HepG2 (cell line): ENCODE data around the gene PKD1L1. TPM values are rescaled to one million over a fixed set of nuclear protein-coding genes. Genes with fewer than 3 reads are reported as not detected.

Source experiments
- ATAC-seq: fragments of 200-7000 bp; cut with Tn5 transposase; 3 replicates; pipeline ENCODE4 v1.9.1; 2020; ENCODE audit warnings: mild to moderate bottlenecking, moderate library complexity
- BruUV-seq: library from RNA; stranded (reverse); fragments of 400-500 nt; replicated peaks from 2 replicates; lab custom pipeline; 2021; lab: Mats Ljungman, UMichigan
- CTCF ChIA-PET: fragments of 300-600 bp; formaldehyde crosslinking; extraction: SDS; loops from one replicate; lab custom pipeline; 2021; ENCODE audit warnings: low total read pairs, inconsistent platforms, low intra/inter-chr PET ratio; lab: Yijun Ruan, JAX
- POLR2A ChIA-PET: fragments of 350-600 bp; sonication (Branson Sonifier 250); formaldehyde crosslinking; loops from one replicate; lab custom pipeline; 2020; ENCODE audit warnings: antibody characterized with exemption, inconsistent platforms; lab: Yijun Ruan, JAX
- DNase-seq: peaks from one replicate; pipeline ENCODE4 v3.0.0-alpha.2; 2015; ENCODE audit warnings: low spot score
- FAIRE-seq: peaks from 3 replicates; lab custom pipeline; 2011; peaks lifted over from hg19 to GRCh38; lab: Jason Lieb, UNC
- H2AFZ ChIP-seq: one replicate; pipeline ENCODE4 v1.6.1; 2011; ENCODE audit warnings: low read length, inconsistent platforms
- H3K27ac ChIP-seq: fragments of 300-600 bp; 3 replicates; pipeline ENCODE4 v1.8.0; 2011; ENCODE audit warnings: mixed run types, mild to moderate bottlenecking, mixed read lengths, low read length, inconsistent platforms; ENCODE audit not compliant: insufficient read depth; ENCODE audit errors: extremely low read length
- H3K27me3 ChIP-seq, 2 experiments: fragments of 200-600 bp in 1 of 2; 2 replicates in 1 of 2; 3 replicates in 1 of 2; pipeline versions ENCODE4 v1.6.0 to v1.8.0; 2011; ENCODE audit warnings: low read length in 2 of 2, mild to moderate bottlenecking in 2 of 2, moderate library complexity in 2 of 2, inconsistent platforms in 1 of 2; ENCODE audit not compliant: insufficient read depth in 2 of 2, control insufficient read depth in 1 of 2
- H3K36me3 ChIP-seq, 2 experiments: fragments of 200-600 bp in 1 of 2; replicated peaks in 1 of 2; 2 replicates in 1 of 2; 3 replicates in 1 of 2; pipeline versions ENCODE4 v1.5.1 to v1.8.0; 2011; ENCODE audit warnings: low read length in 2 of 2, inconsistent platforms in 1 of 2; ENCODE audit not compliant: insufficient read depth in 2 of 2, control insufficient read depth in 1 of 2
- H3K4me1 ChIP-seq: 2 replicates; pipeline ENCODE4 v1.5.1; 2012; ENCODE audit warnings: low read length, inconsistent platforms; ENCODE audit not compliant: insufficient read depth
- H3K4me2 ChIP-seq: 2 replicates; pipeline ENCODE4 v1.6.0; 2011; ENCODE audit warnings: low read depth, low read length, inconsistent platforms
- H3K4me3 ChIP-seq, 3 experiments: fragments of 200-600 bp in 1 of 3; sonication (generic), shearing (Covaris generic) in 1 of 3; replicated peaks in 1 of 3; 2 replicates each; pipeline ENCODE4 v1.5.1; 2011 to 2016; ENCODE audit warnings: low read length in 3 of 3, inconsistent platforms in 2 of 3, low read depth in 2 of 3, mild to moderate bottlenecking in 2 of 3, control low read depth in 1 of 3, mixed read lengths in 1 of 3; ENCODE audit not compliant: insufficient read depth in 1 of 3
- H3K79me2 ChIP-seq: one replicate; pipeline ENCODE4 v1.6.1; 2011; ENCODE audit warnings: low read length, inconsistent platforms; ENCODE audit not compliant: insufficient read depth
- H3K9ac ChIP-seq: 2 replicates; pipeline ENCODE4 v1.6.0; 2011; ENCODE audit warnings: mild to moderate bottlenecking, low read depth, low read length, inconsistent platforms; ENCODE audit not compliant: insufficient read depth
- H3K9me3 ChIP-seq: 2 replicates; pipeline ENCODE4 v1.5.1; 2012; ENCODE audit warnings: mild to moderate bottlenecking, low read length
- H4K20me1 ChIP-seq: 2 replicates; pipeline ENCODE4 v1.6.0; 2011; ENCODE audit warnings: inconsistent platforms, mild to moderate bottlenecking, low read length, moderate library complexity; ENCODE audit not compliant: insufficient read depth
- AHR ChIP-seq: IDR thresholded peaks from 2 replicates; pipeline ENCODE4 v1.6.1; 2018; ENCODE audit warnings: missing genetic modification reagents, missing compliant biosample characterization
- FIP1L1 ChIP-seq: fragments of 200-400 bp; formaldehyde crosslinking; IDR thresholded peaks from 2 replicates; pipeline ENCODE4 v1.6.1; 2018; ENCODE audit warnings: low read depth, mild to moderate bottlenecking, low read length, moderate library complexity, borderline replicate concordance; ENCODE audit not compliant: insufficient read depth
- FOXA1 ChIP-seq, 2 experiments: fragments of 450-650 bp in 1 of 2; sonication (generic) in 1 of 2; formaldehyde crosslinking in 1 of 2; IDR thresholded peaks; 2 replicates each; pipeline versions ENCODE4 v1.4.0 to v1.6.1; 2016 to 2020; ENCODE audit warnings: missing genetic modification reagents in 1 of 2
- HDAC2 ChIP-seq: sonication (generic); formaldehyde crosslinking; IDR thresholded peaks from 2 replicates; pipeline ENCODE4 v1.4.0; 2020; ENCODE audit warnings: missing genetic modification reagents
- KLF12 ChIP-seq: sonication (generic); formaldehyde crosslinking; IDR thresholded peaks from 2 replicates; pipeline ENCODE4 v1.4.0; 2020; ENCODE audit warnings: missing genetic modification reagents, borderline replicate concordance
- KLF9 ChIP-seq: IDR thresholded peaks from 2 replicates; pipeline ENCODE4 v1.6.1; 2016; ENCODE audit warnings: low read depth
- PAF1 ChIP-seq: IDR thresholded peaks from 2 replicates; pipeline ENCODE4 v1.6.1; 2016; ENCODE audit warnings: missing genetic modification reagents, missing compliant biosample characterization
- PHF8 ChIP-seq: sonication (generic); formaldehyde crosslinking; IDR thresholded peaks from 2 replicates; pipeline ENCODE4 v1.5.0; 2020; ENCODE audit warnings: missing genetic modification reagents
- RBFOX2 ChIP-seq: fragments of 200-400 bp; formaldehyde crosslinking; IDR thresholded peaks from 2 replicates; pipeline ENCODE4 v1.6.1; 2017; ENCODE audit warnings: low read depth, mild to moderate bottlenecking, low read length
- RBM22 ChIP-seq: fragments of 200-400 bp; formaldehyde crosslinking; optimal IDR thresholded peaks from 2 replicates; pipeline ENCODE3; 2017; ENCODE audit warnings: mild to moderate bottlenecking, low read length, moderate library complexity
- SP4 ChIP-seq: sonication (generic); formaldehyde crosslinking; IDR thresholded peaks from 2 replicates; pipeline ENCODE4 v1.8.1; 2023; ENCODE audit warnings: mild to moderate bottlenecking, missing genetic modification reagents
- SRSF1 ChIP-seq: fragments of 200-400 bp; formaldehyde crosslinking; optimal IDR thresholded peaks from 2 replicates; pipeline ENCODE3; 2017; ENCODE audit warnings: mild to moderate bottlenecking, low read depth, low read length, moderate library complexity
- TP53 ChIP-seq: sonication (generic); formaldehyde crosslinking; conservative IDR thresholded peaks from 2 replicates; pipeline ENCODE4 v1.4.0; 2020; ENCODE audit warnings: missing genetic modification reagents
- ZC3H4 ChIP-seq: sonication (generic); formaldehyde crosslinking; IDR thresholded peaks from 2 replicates; pipeline ENCODE4 v1.4.0; 2020; ENCODE audit warnings: missing genetic modification reagents, borderline replicate concordance
- ZNF333 ChIP-seq: sonication (generic); formaldehyde crosslinking; IDR thresholded peaks from 2 replicates; pipeline ENCODE4 v1.4.0; 2020; ENCODE audit warnings: mild to moderate bottlenecking, missing genetic modification reagents, borderline replicate concordance
- ZNF557 ChIP-seq: sonication (generic); formaldehyde crosslinking; IDR thresholded peaks from 2 replicates; pipeline ENCODE4 v1.4.0; 2020; ENCODE audit warnings: missing genetic modification reagents
- ZNF670 ChIP-seq: sonication (generic); formaldehyde crosslinking; IDR thresholded peaks from 2 replicates; pipeline ENCODE4 v1.8.0; 2022; ENCODE audit warnings: mild to moderate bottlenecking, missing genetic modification reagents, borderline replicate concordance
- ZNF879 ChIP-seq: sonication (generic); formaldehyde crosslinking; IDR thresholded peaks from 2 replicates; pipeline ENCODE4 v1.8.1; 2023; ENCODE audit warnings: missing genetic modification reagents
- WGBS: methylation state at CpG from one replicate; pipeline ENCODE4 v1.1.6; 2017; ENCODE audit warnings: low lambda C conversion rate; 5-methylcytosine and 5-hydroxymethylcytosine counted together
- in situ Hi-C: cut with HindIII; loops from 2 replicates; pipeline ENCODE4 v1.10.0; 2017; ENCODE audit warnings: low pct_unique_long_range_greater_than_20kb; ENCODE audit not compliant: extremely low pct_ligation_motif_present
- intact Hi-C: fragments of 100-400 bp; cut with micrococcal nuclease; formaldehyde crosslinking; loops from one replicate; pipeline ENCODE4 v1.10.0; 2022; ENCODE audit not compliant: unreplicated experiment
- polyA plus RNA-seq, 8 experiments: library from polyadenylated mRNA; depleted of rRNA in 3 of 8; stranded (reverse) in 7 of 8; unstranded in 1 of 8; fragments of >200 nt; fragmentation: Illumina TruSeq in 4 of 8; extraction: Trizol in 4 of 8; gene quantifications; 2 replicates each; pipeline versions ENCODE4 v1.2.1 to v1.2.3, GENCODE V29; 2011 to 2016; ENCODE audit warnings: low read depth in 4 of 8, missing spikeins in 1 of 8, mixed read lengths in 1 of 8; ENCODE audit not compliant: insufficient read depth in 1 of 8
- total RNA-seq, 5 experiments: library from RNA; depleted of rRNA; stranded (reverse); fragments of >200 nt; fragmentation: Illumina TruSeq; extraction: Trizol; gene quantifications; 2 replicates each; pipeline ENCODE4 v1.2.3, GENCODE V29; 2016; ENCODE audit warnings: low read depth in 1 of 5
- TF ChIP-seq, protein P1 (sequence below): sonication (generic); formaldehyde crosslinking; IDR thresholded peaks from 2 replicates; pipeline ENCODE4 v1.8.0; 2022; ENCODE audit warnings: mild to moderate bottlenecking, missing genetic modification reagents
- TF ChIP-seq, protein P2 (sequence below): sonication (generic); formaldehyde crosslinking; IDR thresholded peaks from 2 replicates; pipeline ENCODE4 v1.5.0; 2020; ENCODE audit warnings: missing genetic modification reagents

The PKD1L1 gene
- total and polyA plus RNA-seq, 2 of the 13 experiments (the other 11 are each of a cell fraction or from before 2014, with no cell fraction given): 0.01 TPM; not detected in 1

GRCh38 chr7:47763063-47763974 lies 184.9 kb downstream of the PKD1L1 start (continued):
- peak; percentile 99 for TF ChIP-seq FOXA1 (IDR thresholded peaks at IDR 0.05)
- peak; percentile 99 for TF ChIP-seq FOXA1 (CRISPR knock-in tag; IDR thresholded peaks at IDR 0.05)
- TF ChIP-seq FIP1L1: no peak
- TF ChIP-seq, all 625 proteins: peak for 299

- peak overlapping the region; percentile 7 to 57 (median 40); a peak in 4 of 6 replicates for H3K4me3 ChIP-seq
- CTCF ChIA-PET: interaction anchor here (0.8 kb wide), 1 partner anchor 23 kb away, joined by 3 read pairs; no protein-coding TSS in a partner anchor
- BruUV-seq: TSS peak; percentile 97
- H2AFZ ChIP-seq: no peak overlapping the region
- peak overlapping the region; percentile 98 for H3K27ac ChIP-seq
- in situ Hi-C loops: no loop called here
- intact Hi-C loops: loop anchor here (1.0 to 2.0 kb wide), 10 partner anchors 16 to 186 kb away; no protein-coding TSS in a partner anchor
- peaks cover 68% of the 10 kb centered on the region for H3K4me1 ChIP-seq
- no peaks in the 10 kb centered on the region for H3K27me3 ChIP-seq
- POLR2A ChIA-PET: interaction anchor here (1.0 to 5.0 kb wide), 29 partner anchors 9 to 1875 kb away, joined by 3 to 167 read pairs (median 8); partner anchors contain the start of genes IGFBP1, TNS3 and UPP1
- no peak for ATAC-seq
- H3K9ac ChIP-seq: peak overlapping the region; percentile 87
- no peak for DNase-seq
- no peaks in the 10 kb centered on the region for H4K20me1 ChIP-seq
- peak overlapping the region; percentile 82 for H3K4me2 ChIP-seq
- 21% methylated on average over 3 of the region's 4 CpGs for WGBS
- no peaks in the 10 kb centered on the region for H3K36me3 ChIP-seq
- FAIRE-seq: no peak
- H3K79me2 ChIP-seq: no peaks in the 10 kb centered on the region
- H3K9me3 ChIP-seq: no peaks in the 10 kb centered on the region
- TF ChIP-seq, protein P1, sequence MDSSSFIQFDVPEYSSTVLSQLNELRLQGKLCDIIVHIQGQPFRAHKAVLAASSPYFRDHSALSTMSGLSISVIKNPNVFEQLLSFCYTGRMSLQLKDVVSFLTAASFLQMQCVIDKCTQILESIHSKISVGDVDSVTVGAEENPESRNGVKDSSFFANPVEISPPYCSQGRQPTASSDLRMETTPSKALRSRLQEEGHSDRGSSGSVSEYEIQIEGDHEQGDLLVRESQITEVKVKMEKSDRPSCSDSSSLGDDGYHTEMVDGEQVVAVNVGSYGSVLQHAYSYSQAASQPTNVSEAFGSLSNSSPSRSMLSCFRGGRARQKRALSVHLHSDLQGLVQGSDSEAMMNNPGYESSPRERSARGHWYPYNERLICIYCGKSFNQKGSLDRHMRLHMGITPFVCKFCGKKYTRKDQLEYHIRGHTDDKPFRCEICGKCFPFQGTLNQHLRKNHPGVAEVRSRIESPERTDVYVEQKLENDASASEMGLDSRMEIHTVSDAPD (CRISPR knock-in tag): no peak
- TF ChIP-seq ZNF879 (CRISPR knock-in tag) (no peak), ZNF670 (CRISPR knock-in tag) (0 out of 2 replicates have a peak, but pooled peaks have one; percentile 55), PAF1 (CRISPR knock-in tag) (0 out of 2 replicates have a peak, but pooled peaks have one; percentile 18), ZC3H4 (peak; percentile 86; the same call in 1 of the 2 replicates), KLF9 (CRISPR knock-in tag) (no peak), SRSF1 (peak; percentile 34), KLF12 (no peak), PHF8 (0 out of 2 replicates have a peak, but pooled peaks have one; percentile 15), RBM22 (peak; percentile 41), TP53 (no peak), ZNF333 (CRISPR knock-in tag) (peak; percentile 86; the same call in 1 of the 2 replicates), AHR (CRISPR knock-in tag) (0 out of 2 replicates have a peak, but pooled peaks have one; percentile 17), RBFOX2 (0 out of 2 replicates have a peak, but pooled peaks have one; percentile 32), SP4 (peak; percentile 27; the same call in 1 of the 2 replicates), HDAC2 (no peak), ZNF557 (CRISPR knock-in tag) (no peak)
- TF ChIP-seq, protein P2, sequence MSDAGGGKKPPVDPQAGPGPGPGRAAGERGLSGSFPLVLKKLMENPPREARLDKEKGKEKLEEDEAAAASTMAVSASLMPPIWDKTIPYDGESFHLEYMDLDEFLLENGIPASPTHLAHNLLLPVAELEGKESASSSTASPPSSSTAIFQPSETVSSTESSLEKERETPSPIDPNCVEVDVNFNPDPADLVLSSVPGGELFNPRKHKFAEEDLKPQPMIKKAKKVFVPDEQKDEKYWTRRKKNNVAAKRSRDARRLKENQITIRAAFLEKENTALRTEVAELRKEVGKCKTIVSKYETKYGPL: no peak
Measured at GRCh38 chr7:47762746-47763062, 185.6 kb downstream of the PKD1L1 start.
